Upper lobe of right lung (tissue), 1 donor: ENCODE measurements around the gene MPZL2. TPM values are rescaled to one million over a fixed set of nuclear protein-coding genes. Genes with fewer than 3 reads are reported as not detected.

Experiments
- ATAC-seq: fragments of 200-7000 bp; cut with Tn5 transposase; one replicate; pipeline ENCODE4 v1.9.1; 2020; ENCODE audit warnings: mild to moderate bottlenecking, moderate library complexity
- DNase-seq: peaks from one replicate; pipeline ENCODE4 v3.0.0-alpha.2; 2020
- H3K27ac ChIP-seq: fragments of 200-600 bp; one replicate; pipeline ENCODE4 v1.8.0; 2022
- H3K27me3 ChIP-seq: fragments of 200-600 bp; one replicate; pipeline ENCODE4 v1.8.0; 2022; ENCODE audit warnings: mild to moderate bottlenecking
- H3K36me3 ChIP-seq: fragments of 200-600 bp; one replicate; pipeline ENCODE4 v1.8.0; 2022
- H3K4me1 ChIP-seq: fragments of 200-600 bp; one replicate; pipeline ENCODE4 v1.8.0; 2022
- H3K4me3 ChIP-seq: fragments of 200-600 bp; one replicate; pipeline ENCODE4 v1.8.0; 2022; ENCODE audit warnings: mild to moderate bottlenecking
- H3K9me3 ChIP-seq: fragments of 200-600 bp; one replicate; pipeline ENCODE4 v1.8.0; 2022
- intact Hi-C: fragments of 100-400 bp; cut with DNase I; formaldehyde crosslinking; loops from one replicate; pipeline ENCODE4 v1.11.0; 2022
- total RNA-seq: library from RNA; stranded (reverse); fragmentation: NEBNext Ultra II Directional; extraction: Animal tissue kit (Norgen Biotek cat#: 25700); gene quantifications from one replicate; pipeline ENCODE4 v1.2.1, GENCODE V29; 2021
- TF ChIP-seq, protein P1 (sequence below): fragments of 200-600 bp; IDR thresholded peaks from one replicate; pipeline ENCODE4 v1.8.0; 2022; ENCODE audit warnings: antibody characterized with exemption
- donor health status: DM: no; HTN: yes; CAD: no; lungs with severe emphysema.

MPZL2 gene
- total RNA-seq, 1 donor from 2014 or later = 119 TPM

DNA sequence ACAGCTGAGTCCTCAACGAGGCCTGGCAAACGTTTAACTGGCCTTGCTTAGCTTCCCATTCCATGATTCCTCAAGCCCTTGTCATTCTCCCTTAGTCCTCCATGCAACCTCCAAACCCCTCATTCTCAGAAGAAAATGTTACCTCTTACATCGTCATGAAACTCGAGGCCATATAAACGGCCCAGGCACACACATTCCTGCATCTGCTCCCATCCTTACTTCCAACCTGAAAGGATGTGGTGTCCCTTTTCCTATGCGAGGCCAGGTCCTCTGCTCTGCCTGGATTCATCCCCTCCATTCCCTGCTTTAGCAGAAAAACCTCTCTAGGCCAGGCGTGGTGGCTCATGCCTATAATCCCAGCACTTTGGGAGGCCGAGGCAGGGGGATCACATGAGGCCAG is 20.9 kb downstream of the MPZL2 start:
- H3K4me3 ChIP-seq = no peak overlapping the region
- peak overlapping the region; percentile 85 for H3K27ac ChIP-seq
- intact Hi-C loops = no loop called here
- TF ChIP-seq, protein P1, sequence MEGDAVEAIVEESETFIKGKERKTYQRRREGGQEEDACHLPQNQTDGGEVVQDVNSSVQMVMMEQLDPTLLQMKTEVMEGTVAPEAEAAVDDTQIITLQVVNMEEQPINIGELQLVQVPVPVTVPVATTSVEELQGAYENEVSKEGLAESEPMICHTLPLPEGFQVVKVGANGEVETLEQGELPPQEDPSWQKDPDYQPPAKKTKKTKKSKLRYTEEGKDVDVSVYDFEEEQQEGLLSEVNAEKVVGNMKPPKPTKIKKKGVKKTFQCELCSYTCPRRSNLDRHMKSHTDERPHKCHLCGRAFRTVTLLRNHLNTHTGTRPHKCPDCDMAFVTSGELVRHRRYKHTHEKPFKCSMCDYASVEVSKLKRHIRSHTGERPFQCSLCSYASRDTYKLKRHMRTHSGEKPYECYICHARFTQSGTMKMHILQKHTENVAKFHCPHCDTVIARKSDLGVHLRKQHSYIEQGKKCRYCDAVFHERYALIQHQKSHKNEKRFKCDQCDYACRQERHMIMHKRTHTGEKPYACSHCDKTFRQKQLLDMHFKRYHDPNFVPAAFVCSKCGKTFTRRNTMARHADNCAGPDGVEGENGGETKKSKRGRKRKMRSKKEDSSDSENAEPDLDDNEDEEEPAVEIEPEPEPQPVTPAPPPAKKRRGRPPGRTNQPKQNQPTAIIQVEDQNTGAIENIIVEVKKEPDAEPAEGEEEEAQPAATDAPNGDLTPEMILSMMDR = no peak
- peaks cover 50% of the 10 kb centered on the region for H3K4me1 ChIP-seq
- no peaks in the 10 kb centered on the region for H3K9me3 ChIP-seq
- H3K27me3 ChIP-seq = no peaks in the 10 kb centered on the region
- H3K36me3 ChIP-seq = no peaks in the 10 kb centered on the region
- DNase-seq (no peak), ATAC-seq (no peak)

DNA sequence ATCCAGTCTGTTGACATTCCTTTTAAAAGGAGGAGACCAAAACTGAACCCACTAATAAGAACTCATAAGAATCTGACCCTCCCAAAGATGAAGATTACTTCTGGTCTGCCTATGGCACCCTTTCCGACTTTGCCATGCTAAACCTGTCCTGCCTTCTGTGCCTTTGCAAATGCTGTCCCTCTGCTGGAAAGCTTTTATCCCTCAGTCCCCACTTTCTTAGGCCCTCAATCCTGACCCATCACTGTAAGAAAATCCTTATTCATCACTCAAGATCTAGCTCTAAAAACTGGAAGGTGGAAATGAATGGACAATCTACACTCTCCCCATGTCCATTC is 22.4 kb downstream of the MPZL2 start:
- Histone ChIP-seq H3K4me1 (peaks cover 47% of the 10 kb centered on the region), H3K27me3 (no peaks in the 10 kb centered on the region), H3K9me3 (no peaks in the 10 kb centered on the region), H3K4me3 (no peak overlapping the region), H3K27ac (peak overlapping the region; percentile 85), H3K36me3 (no peaks in the 10 kb centered on the region)
- intact Hi-C loops = no loop called here
- DNase-seq = no peak
- ATAC-seq = no peak
- TF ChIP-seq, protein P1 = no peak

DNA sequence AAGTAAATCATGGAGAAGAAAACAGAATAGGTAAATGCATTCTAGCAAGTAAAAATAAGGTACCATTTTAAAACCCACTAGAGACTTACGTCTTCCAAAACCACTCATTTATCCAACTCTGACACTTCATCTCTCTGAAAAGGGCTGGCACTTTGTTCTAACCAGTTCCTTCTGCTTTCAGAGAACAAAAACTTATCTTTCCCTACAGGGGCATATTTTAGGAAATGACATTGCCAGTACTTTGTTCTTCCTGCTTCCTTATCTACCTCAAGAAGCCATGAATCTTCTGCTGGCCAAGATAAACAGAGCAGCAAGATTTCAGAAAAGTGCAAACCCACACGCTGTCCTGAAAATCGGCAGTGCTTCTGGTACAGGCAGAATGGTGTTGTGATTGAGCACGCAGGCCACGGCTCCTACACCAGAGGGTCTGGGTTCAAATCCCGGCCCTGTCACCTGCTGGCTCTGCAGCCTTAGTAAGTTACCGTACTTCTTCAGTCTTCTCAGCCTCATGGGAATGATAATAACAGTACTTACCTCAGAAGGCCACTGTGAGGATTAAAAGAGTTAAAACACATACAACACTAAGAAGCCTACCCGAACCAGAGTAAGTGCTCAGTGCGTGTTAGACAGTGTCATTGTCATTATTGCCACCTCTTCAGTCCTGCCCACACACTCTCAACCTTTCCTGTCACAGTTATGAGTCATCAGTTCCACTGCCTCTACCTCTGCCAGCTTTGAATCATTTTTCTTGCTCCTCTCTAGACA is 22.9 kb downstream of the MPZL2 start:
- H3K36me3 ChIP-seq = no peaks in the 10 kb centered on the region
- DNase-seq (no peak), ATAC-seq (peak; percentile 83)
- peak overlapping the region; percentile 14 for H3K4me3 ChIP-seq
- H3K27me3 ChIP-seq = no peaks in the 10 kb centered on the region
- H3K4me1 ChIP-seq = peaks cover 44% of the 10 kb centered on the region
- H3K27ac ChIP-seq = peak overlapping the region; percentile 85
- intact Hi-C loops = no loop called here
- TF ChIP-seq, protein P1 = no peak
- no peaks in the 10 kb centered on the region for H3K9me3 ChIP-seq

DNA sequence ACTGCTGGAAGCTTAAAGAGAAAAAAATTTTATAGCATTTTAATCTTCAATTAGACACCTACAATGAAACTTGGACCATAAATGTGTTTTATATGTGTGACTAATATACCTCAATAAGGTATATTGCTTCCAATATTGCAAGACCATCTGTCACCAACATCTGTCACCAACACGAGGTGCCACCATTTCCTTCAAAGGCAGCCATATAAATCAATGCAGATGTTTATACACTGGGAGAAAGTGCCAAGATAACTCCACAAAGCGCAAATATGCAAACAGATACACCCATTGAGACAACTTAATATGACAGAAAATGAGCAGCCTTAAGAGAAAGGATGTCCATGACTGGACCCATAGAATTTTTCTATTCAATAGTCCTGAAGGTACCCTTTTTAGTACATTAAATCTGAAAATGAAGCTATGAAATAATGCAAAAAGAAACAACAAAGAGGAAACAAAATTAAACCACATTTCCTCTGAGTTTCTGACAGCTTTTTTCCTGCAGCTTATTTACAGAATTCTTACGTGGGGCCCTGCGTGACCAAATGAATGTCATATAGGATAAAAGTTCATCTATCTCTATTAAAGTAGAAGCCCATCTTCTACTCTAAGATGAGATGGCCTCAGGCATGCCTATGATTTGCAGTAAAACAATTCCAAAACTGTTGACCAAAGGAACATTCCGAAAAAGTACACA is 24.4 kb downstream of the MPZL2 start:
- intact Hi-C loops = no loop called here
- no peaks in the 10 kb centered on the region for H3K36me3 ChIP-seq
- ATAC-seq (no peak), DNase-seq (no peak)
- H3K27ac ChIP-seq = peak overlapping the region; percentile 68
- peaks cover 36% of the 10 kb centered on the region for H3K4me1 ChIP-seq
- peak overlapping the region; percentile 5 for H3K4me3 ChIP-seq
- no peaks in the 10 kb centered on the region for H3K9me3 ChIP-seq
- TF ChIP-seq, protein P1 = no peak
- H3K27me3 ChIP-seq = no peaks in the 10 kb centered on the region

DNA sequence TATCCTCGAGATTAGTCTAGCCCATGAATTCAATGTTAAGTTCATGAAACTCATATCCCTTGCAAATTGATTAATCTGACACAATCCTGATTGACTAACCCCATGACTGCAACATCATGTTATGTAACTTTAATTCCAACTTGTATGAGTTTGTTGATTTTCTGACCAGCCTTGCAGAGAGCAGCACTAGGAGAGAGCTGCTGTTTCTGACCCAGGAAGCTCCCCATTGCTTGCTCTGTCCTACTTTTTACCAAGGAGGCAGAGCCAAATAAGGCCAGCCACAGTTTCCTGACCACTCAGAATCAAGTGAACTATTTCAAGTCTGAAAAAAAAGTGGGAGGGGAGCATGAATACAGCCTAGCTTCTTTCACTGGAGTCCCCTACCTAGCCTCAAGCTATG is 25.2 kb downstream of the MPZL2 start:
- DNase-seq (no peak), ATAC-seq (peak; percentile 34)
- Histone ChIP-seq H3K36me3 (no peaks in the 10 kb centered on the region), H3K27me3 (no peaks in the 10 kb centered on the region), H3K27ac (peak overlapping the region; percentile 68), H3K9me3 (no peaks in the 10 kb centered on the region), H3K4me3 (no peak overlapping the region), H3K4me1 (peaks cover 36% of the 10 kb centered on the region)
- TF ChIP-seq, protein P1 = no peak
- intact Hi-C loops = no loop called here
